Natural killer cell (primary cell): Measurements from ENCODE around the gene C14orf39. TPM values are rescaled to one million over a fixed set of nuclear protein-coding genes. Genes with fewer than 3 reads are reported as not detected.

Experiments
- ATAC-seq, 3 donors: fragments of 150-1000 bp in 2 of 3; fragments of 200-7000 bp in 1 of 3; cut with Tn5 transposase; 1 replicate in 1 of 3; 2 replicates in 2 of 3; pipeline ENCODE4 v1.10.0; 2021; ENCODE audit warnings: mild to moderate bottlenecking in 2 of 3, moderate library complexity in 2 of 3
- DNase-seq, 2 donors: peaks; one replicate each; pipeline versions ENCODE4 v3.0.0 to v3.0.0-alpha.2; 2013 to 2021; ENCODE audit warnings: mixed read lengths in 1 of 2
- H3K27ac ChIP-seq: one replicate; pipeline ENCODE4 v1.5.1; 2013; ENCODE audit warnings: mild to moderate bottlenecking, low read length
- H3K27me3 ChIP-seq: one replicate; pipeline ENCODE4 v1.6.1; 2013; ENCODE audit warnings: low read length; ENCODE audit not compliant: control insufficient read depth, insufficient read depth
- H3K36me3 ChIP-seq: one replicate; pipeline ENCODE4 v1.6.1; 2013; ENCODE audit warnings: low read length; ENCODE audit not compliant: control insufficient read depth, insufficient read depth
- H3K4me1 ChIP-seq: one replicate; pipeline ENCODE4 v1.6.1; 2013; ENCODE audit warnings: low read length; ENCODE audit not compliant: control insufficient read depth, insufficient read depth
- H3K4me3 ChIP-seq: one replicate; pipeline ENCODE4 v1.5.1; 2013; ENCODE audit warnings: low read length
- H3K9me3 ChIP-seq: one replicate; pipeline ENCODE4 v1.6.1; 2013; ENCODE audit warnings: low read length; ENCODE audit not compliant: control insufficient read depth, insufficient read depth
- H3K27ac Mint-ChIP-seq, 2 donors: one replicate each; pipeline ENCODE4 v1.8.0; 2022; ENCODE audit warnings: mild to moderate bottlenecking in 2 of 2, mixed read lengths in 2 of 2, moderate library complexity in 1 of 2
- H3K27me3 Mint-ChIP-seq, 2 donors: one replicate each; pipeline ENCODE4 v1.8.0; 2022; ENCODE audit warnings: low read depth in 2 of 2, mixed read lengths in 2 of 2
- H3K36me3 Mint-ChIP-seq: one replicate; pipeline ENCODE4 v1.8.0; 2022; ENCODE audit warnings: mixed read lengths
- H3K4me1 Mint-ChIP-seq, 2 donors: one replicate each; pipeline ENCODE4 v1.8.0; 2022; ENCODE audit warnings: mixed read lengths in 2 of 2
- H3K4me3 Mint-ChIP-seq: one replicate; pipeline ENCODE4 v1.8.0; 2022; ENCODE audit warnings: mild to moderate bottlenecking, moderate library complexity, mixed read lengths
- H3K9me3 Mint-ChIP-seq, 2 donors: one replicate each; pipeline ENCODE4 v1.8.0; 2022; ENCODE audit warnings: mixed read lengths in 2 of 2
- CTCF ChIP-seq: fragments of 200-600 bp; IDR thresholded peaks from one replicate; pipeline ENCODE4 v1.8.0; 2022; ENCODE audit warnings: antibody characterized with exemption
- WGBS: methylation state at CpG from one replicate; pipeline ENCODE4 v1.1.7; 2013; ENCODE audit warnings: missing lambda C conversion rate; ENCODE audit not compliant: insufficient coverage; 5-methylcytosine and 5-hydroxymethylcytosine counted together
- intact Hi-C: fragments of 100-400 bp; cut with micrococcal nuclease; formaldehyde crosslinking; loops from one replicate; pipeline ENCODE4 v1.14.2; 2022
- total RNA-seq, 4 donors: library from RNA; stranded (reverse); fragments of 120-200 nt in 1 of 4; gene quantifications; one replicate each; pipeline versions ENCODE4 v1.2.3 to v1.2.4, GENCODE V29; 2013 to 2022

C14orf39 gene
- total RNA-seq, 3 donors from 2014 or later (not counting 1 experiment from before 2014, with no cell fraction given) = not detected

- peaks cover 0 to 4% of the 10 kb centered on the region in 2 donors for H3K9me3 Mint-ChIP-seq
- TF ChIP-seq CTCF = no peak
- Histone ChIP-seq H3K27me3 (no peaks in the 10 kb centered on the region), H3K4me3 (no peak overlapping the region), H3K9me3 (no peaks in the 10 kb centered on the region), H3K27ac (no peak overlapping the region), H3K4me1 (no peaks in the 10 kb centered on the region), H3K36me3 (no peaks in the 10 kb centered on the region)
- H3K27me3 Mint-ChIP-seq = peaks cover 0 to 3% of the 10 kb centered on the region in 2 donors
- H3K27ac Mint-ChIP-seq = no peak overlapping the region
- intact Hi-C loops = no loop called here
- 53% methylated on average over 1 of the region's 2 CpGs for WGBS
- H3K36me3 Mint-ChIP-seq = peaks cover 10% of the 10 kb centered on the region
- ATAC-seq (no peak), DNase-seq (no peak)
- no peaks in the 10 kb centered on the region for H3K4me1 Mint-ChIP-seq
- no peak overlapping the region for H3K4me3 Mint-ChIP-seq
Observed at GRCh38 chr14:60396718-60397343, 89.0 kb downstream of the C14orf39 start.

Other genes starting within 250 kb of the C14orf39 start
- 100 to 1,000 TPM; 118 to 126 (median 119) TPM for gene PPM1A, start 236.8 kb downstream of the C14orf39 start, total RNA-seq
- not detected for gene SIX6, start 23.1 kb upstream of the C14orf39 start, total RNA-seq
- gene SIX1, start 163.4 kb upstream of the C14orf39 start, total RNA-seq = not detected
- gene SIX4, start 238.3 kb upstream of the C14orf39 start, total RNA-seq = not detected
- gene MNAT1, start 248.7 kb upstream of the C14orf39 start, total RNA-seq = 10 to 100 TPM; 33.8 to 45.4 (median 34.0) TPM